Tibial nerve (tissue), 3 donors: ENCODE measurements around the gene KRT26.

Experiments used
- POLR2A ChIP-seq, 2 donors: fragments of 450-650 bp; IDR thresholded peaks; one replicate each; pipeline ENCODE4 v1.6.1; 2017; ENCODE audit warnings: antibody characterized with exemption in 2 of 2, mild to moderate bottlenecking in 2 of 2, moderate library complexity in 2 of 2
- TF ChIP-seq, protein P1 (sequence below), 5 experiments: fragments of 200-600 bp in 3 of 5; fragments of 450-650 bp in 2 of 5; sonication (generic) in 3 of 5; IDR thresholded peaks; one replicate each; pipeline ENCODE4 v1.5.1; 2016 to 2019; ENCODE audit warnings: antibody characterized with exemption in 5 of 5, mild to moderate bottlenecking in 3 of 5, moderate library complexity in 2 of 5

- TF ChIP-seq, protein P1, sequence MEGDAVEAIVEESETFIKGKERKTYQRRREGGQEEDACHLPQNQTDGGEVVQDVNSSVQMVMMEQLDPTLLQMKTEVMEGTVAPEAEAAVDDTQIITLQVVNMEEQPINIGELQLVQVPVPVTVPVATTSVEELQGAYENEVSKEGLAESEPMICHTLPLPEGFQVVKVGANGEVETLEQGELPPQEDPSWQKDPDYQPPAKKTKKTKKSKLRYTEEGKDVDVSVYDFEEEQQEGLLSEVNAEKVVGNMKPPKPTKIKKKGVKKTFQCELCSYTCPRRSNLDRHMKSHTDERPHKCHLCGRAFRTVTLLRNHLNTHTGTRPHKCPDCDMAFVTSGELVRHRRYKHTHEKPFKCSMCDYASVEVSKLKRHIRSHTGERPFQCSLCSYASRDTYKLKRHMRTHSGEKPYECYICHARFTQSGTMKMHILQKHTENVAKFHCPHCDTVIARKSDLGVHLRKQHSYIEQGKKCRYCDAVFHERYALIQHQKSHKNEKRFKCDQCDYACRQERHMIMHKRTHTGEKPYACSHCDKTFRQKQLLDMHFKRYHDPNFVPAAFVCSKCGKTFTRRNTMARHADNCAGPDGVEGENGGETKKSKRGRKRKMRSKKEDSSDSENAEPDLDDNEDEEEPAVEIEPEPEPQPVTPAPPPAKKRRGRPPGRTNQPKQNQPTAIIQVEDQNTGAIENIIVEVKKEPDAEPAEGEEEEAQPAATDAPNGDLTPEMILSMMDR (IDR thresholded peaks at IDR 0.05): no peak
- no peak for TF ChIP-seq POLR2A (IDR thresholded peaks at IDR 0.05)
Measured at GRCh38 chr17:40812639-40813038, 40.6 kb upstream of the KRT26 start.
